Type B pancreatic cell (in vitro differentiated cells): ENCODE measurements around the gene ZC3H14. TPM values are rescaled to one million over a fixed set of nuclear protein-coding genes. Genes with fewer than 3 reads are reported as not detected.

Experiments
- DNase-seq: peaks from one replicate; pipeline ENCODE4 v3.0.0; 2021; ENCODE audit warnings: mixed read lengths; ENCODE audit not compliant: unreplicated experiment; ENCODE audit errors: extremely low spot score
- H3K27ac Mint-ChIP-seq: 2 replicates; pipeline ENCODE4 v1.8.0; 2021; ENCODE audit warnings: mild to moderate bottlenecking, mixed read lengths
- H3K27me3 Mint-ChIP-seq: 2 replicates; pipeline ENCODE4 v1.8.0; 2021; ENCODE audit warnings: mixed read lengths
- H3K36me3 Mint-ChIP-seq: 2 replicates; pipeline ENCODE4 v1.8.0; 2021; ENCODE audit warnings: mixed read lengths
- H3K4me1 Mint-ChIP-seq: one replicate; pipeline ENCODE4 v1.8.0; 2021; ENCODE audit warnings: mixed read lengths; ENCODE audit not compliant: unreplicated experiment
- H3K4me3 Mint-ChIP-seq: 2 replicates; pipeline ENCODE4 v1.8.0; 2021; ENCODE audit warnings: mild to moderate bottlenecking, mixed read lengths
- H3K9me3 Mint-ChIP-seq: 2 replicates; pipeline ENCODE4 v1.8.0; 2021; ENCODE audit warnings: mixed read lengths
- long read RNA-seq: library from polyadenylated mRNA; unstranded; transcript quantifications from one replicate; pipeline ENCODE4 v2.0.0, GENCODE V29; 2020
- total RNA-seq: library from RNA; stranded (reverse); gene quantifications from 2 replicates; pipeline ENCODE4 v1.2.1, GENCODE V29; 2021; ENCODE audit warnings: low replicate concordance
- TF ChIP-seq, protein P1 (sequence below): fragments of 200-600 bp; sonication (generic); conservative IDR thresholded peaks from 2 replicates; pipeline ENCODE4 v1.5.0; 2021; ENCODE audit warnings: antibody characterized with exemption, mild to moderate bottlenecking

The ZC3H14 gene, protein sequence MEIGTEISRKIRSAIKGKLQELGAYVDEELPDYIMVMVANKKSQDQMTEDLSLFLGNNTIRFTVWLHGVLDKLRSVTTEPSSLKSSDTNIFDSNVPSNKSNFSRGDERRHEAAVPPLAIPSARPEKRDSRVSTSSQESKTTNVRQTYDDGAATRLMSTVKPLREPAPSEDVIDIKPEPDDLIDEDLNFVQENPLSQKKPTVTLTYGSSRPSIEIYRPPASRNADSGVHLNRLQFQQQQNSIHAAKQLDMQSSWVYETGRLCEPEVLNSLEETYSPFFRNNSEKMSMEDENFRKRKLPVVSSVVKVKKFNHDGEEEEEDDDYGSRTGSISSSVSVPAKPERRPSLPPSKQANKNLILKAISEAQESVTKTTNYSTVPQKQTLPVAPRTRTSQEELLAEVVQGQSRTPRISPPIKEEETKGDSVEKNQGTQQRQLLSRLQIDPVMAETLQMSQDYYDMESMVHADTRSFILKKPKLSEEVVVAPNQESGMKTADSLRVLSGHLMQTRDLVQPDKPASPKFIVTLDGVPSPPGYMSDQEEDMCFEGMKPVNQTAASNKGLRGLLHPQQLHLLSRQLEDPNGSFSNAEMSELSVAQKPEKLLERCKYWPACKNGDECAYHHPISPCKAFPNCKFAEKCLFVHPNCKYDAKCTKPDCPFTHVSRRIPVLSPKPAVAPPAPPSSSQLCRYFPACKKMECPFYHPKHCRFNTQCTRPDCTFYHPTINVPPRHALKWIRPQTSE
- total RNA-seq, result 58.5 and 90.0 TPM in 2 replicates
- long read RNA-seq, full-length matches to known transcripts, result 48 of 143 reads
- long read RNA-seq, partial matches to known transcripts, result 22 of 143 reads
- long read RNA-seq, other reads (novel, unspliced or antisense), result 73 of 143 reads

DNA sequence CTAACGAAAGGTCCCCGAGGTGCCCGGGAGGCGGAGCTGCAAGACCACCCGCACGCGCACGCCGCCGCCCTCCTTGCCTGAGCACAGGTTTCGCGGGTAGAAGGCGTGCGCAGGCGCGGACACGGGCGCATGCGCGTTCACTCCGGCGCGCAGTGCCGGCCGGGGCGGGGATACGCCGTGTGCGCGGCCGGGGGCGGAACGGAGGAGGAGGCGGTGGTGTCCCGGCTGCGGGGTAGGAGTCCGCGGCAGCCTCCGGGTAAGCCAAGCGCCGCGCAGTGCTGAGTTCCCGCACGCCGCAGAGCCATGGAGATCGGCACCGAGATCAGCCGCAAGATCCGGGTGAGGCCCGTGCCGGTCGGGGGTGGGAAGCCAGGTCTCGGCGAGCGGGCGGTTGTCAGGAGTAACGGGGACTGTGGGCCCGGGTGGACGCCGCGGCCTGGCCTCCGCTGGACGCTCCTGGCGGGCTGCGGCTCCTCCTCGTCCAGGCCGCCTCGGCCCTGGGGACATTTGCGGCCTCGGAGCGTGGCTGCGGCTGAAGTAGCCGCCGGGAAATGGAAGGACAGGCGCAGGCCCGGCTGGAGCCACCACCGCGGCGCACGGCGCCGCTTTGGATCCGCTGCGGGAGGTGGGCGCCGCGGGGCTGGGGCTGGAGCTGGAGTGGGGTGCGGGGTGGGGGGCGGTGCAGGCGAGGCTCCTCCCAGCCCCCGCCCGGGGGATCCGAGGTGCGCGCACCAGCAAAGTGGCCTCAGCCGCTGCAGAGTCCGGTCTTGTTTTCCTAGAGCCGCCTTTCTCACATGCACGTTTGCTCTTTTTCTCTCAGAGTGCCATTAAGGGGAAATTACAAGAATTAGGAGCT lies at the start of gene ZC3H14:
ZC3H14 (plus strand) TSS at position 207 of the 856 bp plus-strand sequence; CDS start at position 304, 97 bp downstream.
- Mint-ChIP-seq H3K27ac (peak within 1 kb of the TSS; percentile 88), H3K4me3 (peak within 1 kb of the TSS; percentile 92), H3K4me1 (peaks cover 28% of the 10 kb centered on the region), H3K27me3 (no peaks in the 10 kb centered on the region), H3K36me3 (peaks cover 3% of the 10 kb centered on the region), H3K9me3 (no peaks in the 10 kb centered on the region)
- TF ChIP-seq, protein P1, sequence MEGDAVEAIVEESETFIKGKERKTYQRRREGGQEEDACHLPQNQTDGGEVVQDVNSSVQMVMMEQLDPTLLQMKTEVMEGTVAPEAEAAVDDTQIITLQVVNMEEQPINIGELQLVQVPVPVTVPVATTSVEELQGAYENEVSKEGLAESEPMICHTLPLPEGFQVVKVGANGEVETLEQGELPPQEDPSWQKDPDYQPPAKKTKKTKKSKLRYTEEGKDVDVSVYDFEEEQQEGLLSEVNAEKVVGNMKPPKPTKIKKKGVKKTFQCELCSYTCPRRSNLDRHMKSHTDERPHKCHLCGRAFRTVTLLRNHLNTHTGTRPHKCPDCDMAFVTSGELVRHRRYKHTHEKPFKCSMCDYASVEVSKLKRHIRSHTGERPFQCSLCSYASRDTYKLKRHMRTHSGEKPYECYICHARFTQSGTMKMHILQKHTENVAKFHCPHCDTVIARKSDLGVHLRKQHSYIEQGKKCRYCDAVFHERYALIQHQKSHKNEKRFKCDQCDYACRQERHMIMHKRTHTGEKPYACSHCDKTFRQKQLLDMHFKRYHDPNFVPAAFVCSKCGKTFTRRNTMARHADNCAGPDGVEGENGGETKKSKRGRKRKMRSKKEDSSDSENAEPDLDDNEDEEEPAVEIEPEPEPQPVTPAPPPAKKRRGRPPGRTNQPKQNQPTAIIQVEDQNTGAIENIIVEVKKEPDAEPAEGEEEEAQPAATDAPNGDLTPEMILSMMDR, result no peak
- peak; percentile 93 for DNase-seq

DNA sequence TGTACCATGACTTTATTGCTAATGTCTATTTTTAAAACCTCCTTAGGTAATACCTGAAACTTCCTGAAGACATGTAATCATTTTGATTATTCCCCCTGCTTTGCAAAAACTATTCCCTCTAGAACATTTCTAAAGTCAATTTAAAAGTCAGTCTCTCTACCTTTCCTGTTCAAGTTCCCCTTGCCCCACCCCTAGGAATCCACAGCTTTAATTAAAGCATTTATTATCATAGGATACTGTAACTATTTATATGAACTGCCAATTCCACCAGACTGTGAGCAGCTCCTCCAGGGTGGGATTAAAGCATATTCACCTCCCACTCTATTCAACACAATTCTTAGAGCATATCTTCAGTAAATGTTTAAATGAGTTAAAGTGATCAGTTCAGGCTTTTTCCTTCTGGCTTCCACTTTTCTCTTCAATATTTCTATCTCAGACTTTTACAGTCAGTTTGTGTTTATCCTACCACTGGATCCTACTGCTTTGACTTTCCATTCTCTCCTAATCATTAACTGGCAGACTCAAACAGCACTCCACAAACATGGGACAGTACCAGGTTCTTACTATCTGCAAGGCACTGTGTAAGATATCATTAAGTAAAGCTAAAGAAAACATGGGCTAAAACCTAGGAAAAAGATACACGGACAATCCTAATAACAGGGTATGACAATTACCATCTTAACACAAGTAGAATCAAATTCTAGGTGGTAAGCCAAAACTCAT lies 47.2 kb upstream of the ZC3H14 start:
- Mint-ChIP-seq H3K4me3 (no peak overlapping the region), H3K27ac (no peak overlapping the region), H3K9me3 (no peaks in the 10 kb centered on the region), H3K36me3 (peaks cover 12% of the 10 kb centered on the region), H3K27me3 (no peaks in the 10 kb centered on the region), H3K4me1 (peaks cover 23% of the 10 kb centered on the region)
- TF ChIP-seq, protein P1, result no peak
- no peak for DNase-seq

DNA sequence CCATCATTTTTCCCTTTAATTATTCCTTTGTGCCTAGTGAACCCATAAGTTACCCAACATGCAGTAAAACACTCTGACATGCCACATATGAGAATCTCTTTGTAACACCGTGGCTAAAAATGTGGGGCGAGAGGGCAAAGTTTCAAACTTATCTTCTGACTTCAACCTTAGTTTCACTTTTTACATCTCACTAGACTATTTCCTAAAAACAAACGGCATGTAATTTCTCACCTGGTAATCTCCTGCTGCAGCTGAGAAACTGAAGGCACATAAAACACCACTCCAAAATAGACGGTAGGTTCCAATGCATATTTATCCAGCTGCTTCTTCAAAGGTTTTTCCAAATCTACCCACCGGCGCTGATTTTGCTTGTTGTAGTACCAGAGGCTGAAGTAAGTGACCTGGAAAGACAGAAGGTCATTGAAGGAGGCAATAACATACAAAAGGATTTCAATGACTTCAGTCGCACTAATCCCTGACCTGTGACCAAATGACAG lies 45.9 kb upstream of the ZC3H14 start:
- TF ChIP-seq, protein P1, result no peak
- H3K4me3 Mint-ChIP-seq, result peak overlapping the region; percentile 14

DNA sequence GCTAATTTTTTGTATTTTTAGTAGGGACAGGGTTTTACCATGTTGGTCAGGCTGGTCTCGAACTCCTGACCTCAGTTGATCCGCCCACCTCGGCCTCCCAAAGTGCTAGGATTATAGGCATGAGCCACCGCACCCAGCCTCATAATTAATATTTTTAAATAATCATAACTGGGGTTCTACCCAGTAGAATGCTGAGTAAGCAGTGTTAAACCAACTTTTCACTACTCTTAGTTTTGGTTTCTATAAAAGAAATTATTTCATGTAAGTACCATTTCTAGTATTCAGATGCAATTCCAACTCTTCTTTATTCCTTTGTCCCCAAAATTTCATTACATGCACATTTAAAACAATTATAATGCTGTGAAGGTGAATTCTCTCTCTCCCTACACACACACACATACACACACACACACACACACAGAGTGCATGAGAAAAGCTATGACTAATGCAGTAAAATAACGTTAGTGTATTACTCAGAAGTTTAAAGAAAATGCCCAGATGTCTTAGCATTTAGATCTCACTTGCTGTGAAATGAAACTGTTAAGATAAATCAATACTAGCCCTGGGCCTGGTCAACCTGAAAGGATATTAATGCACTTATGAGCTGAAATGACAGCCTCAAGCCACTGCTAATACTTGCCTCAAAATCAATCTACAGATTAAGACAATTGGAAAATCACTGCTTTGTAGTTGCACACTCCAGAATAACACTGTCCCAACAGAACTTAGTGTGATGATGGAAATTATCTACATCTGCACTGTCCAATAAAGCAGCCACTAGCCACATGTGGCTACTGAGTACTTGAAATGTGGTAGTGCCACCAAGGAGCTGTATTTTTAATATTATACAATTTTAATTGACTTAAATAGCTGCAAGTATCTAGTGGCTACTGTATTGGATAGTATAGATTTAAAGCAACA lies 44.0 kb upstream of the ZC3H14 start:
- Mint-ChIP-seq H3K27ac (peak overlapping the region; percentile 41), H3K36me3 (peaks cover 17% of the 10 kb centered on the region), H3K9me3 (no peaks in the 10 kb centered on the region), H3K4me1 (peaks cover 23% of the 10 kb centered on the region), H3K4me3 (no peak overlapping the region), H3K27me3 (no peaks in the 10 kb centered on the region)
- TF ChIP-seq, protein P1, result no peak
- no peak for DNase-seq

More for the DNA sequence above, 45.9 kb upstream of the ZC3H14 start:
- H3K27me3 Mint-ChIP-seq, result no peaks in the 10 kb centered on the region
- peak overlapping the region; percentile 10 for H3K27ac Mint-ChIP-seq
- H3K4me1 Mint-ChIP-seq, result peaks cover 23% of the 10 kb centered on the region
- DNase-seq, result no peak
- no peaks in the 10 kb centered on the region for H3K9me3 Mint-ChIP-seq
- H3K36me3 Mint-ChIP-seq, result peaks cover 12% of the 10 kb centered on the region
